Right ventricle myocardium inferior (tissue), 1 donor: ENCODE data around the gene DYNC1I1. TPM values are rescaled to one million over a fixed set of nuclear protein-coding genes. Genes with fewer than 3 reads are reported as not detected.

Experiments used
- ATAC-seq: fragments of 200-7000 bp; cut with Tn5 transposase; one replicate; pipeline ENCODE4 v1.9.1; 2020; ENCODE audit warnings: mild to moderate bottlenecking, moderate library complexity
- DNase-seq: peaks from one replicate; pipeline ENCODE4 v3.0.0; 2021; ENCODE audit errors: missing footprints
- intact Hi-C: fragments of 100-400 bp; cut with DNase I; formaldehyde crosslinking; loops from one replicate; pipeline ENCODE4 v1.11.0; 2022
- total RNA-seq: library from RNA; stranded (reverse); fragmentation: NEBNext Ultra II Directional; extraction: Animal tissue kit (Norgen Biotek cat#: 25700); gene quantifications from one replicate; pipeline ENCODE4 v1.2.1, GENCODE V29; 2021
- donor health status: DM: no; HTN: yes; CAD: no; lungs with severe emphysema.

The DYNC1I1 gene
- total RNA-seq, 1 donor from 2014 or later, result 30.7 TPM

DNA sequence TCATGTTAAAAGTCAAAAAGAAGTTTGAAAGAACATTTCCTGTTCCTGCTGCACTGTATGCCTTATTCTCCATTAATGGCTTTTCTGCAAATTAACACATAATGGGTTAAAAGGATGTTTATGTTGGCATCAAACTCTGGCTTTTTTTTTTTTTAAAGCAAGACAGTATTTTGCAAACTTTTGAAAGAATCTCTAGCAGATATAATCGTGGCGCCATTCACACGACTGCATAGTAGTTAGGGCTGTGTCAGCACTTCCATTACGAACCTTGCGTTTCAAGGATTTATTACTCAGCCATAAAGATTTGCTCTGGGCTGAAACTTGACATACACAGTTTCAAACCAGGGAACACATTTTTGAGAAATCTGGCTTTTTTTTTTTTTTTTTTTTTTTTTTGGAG lies 207.8 kb downstream of the DYNC1I1 start:
- ATAC-seq, result no peak

DNA sequence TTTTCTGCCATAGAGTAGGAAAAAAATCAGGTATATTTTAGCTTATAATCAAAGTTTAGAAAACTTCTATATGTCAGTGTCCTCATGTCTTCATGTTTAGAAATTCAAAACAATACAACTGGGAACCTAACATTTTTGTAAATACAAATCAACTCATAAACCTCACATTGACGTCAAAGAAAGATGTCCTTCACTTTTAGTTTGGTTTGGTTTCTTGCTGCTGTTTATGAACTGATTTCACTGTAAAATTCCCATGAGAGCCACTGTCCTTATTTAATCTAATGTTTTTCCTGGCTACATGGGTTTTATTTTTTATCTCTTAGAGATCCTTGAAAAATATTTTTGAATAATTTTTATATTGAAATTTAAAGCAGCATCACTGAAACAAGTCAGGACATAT lies 208.4 kb downstream of the DYNC1I1 start:
- no peak for DNase-seq
- intact Hi-C loops, result no loop called here
- ATAC-seq, result no peak

More for the DNA sequence above, 207.8 kb downstream of the DYNC1I1 start:
- intact Hi-C loops, result no loop called here
- DNase-seq, result no peak

DNA sequence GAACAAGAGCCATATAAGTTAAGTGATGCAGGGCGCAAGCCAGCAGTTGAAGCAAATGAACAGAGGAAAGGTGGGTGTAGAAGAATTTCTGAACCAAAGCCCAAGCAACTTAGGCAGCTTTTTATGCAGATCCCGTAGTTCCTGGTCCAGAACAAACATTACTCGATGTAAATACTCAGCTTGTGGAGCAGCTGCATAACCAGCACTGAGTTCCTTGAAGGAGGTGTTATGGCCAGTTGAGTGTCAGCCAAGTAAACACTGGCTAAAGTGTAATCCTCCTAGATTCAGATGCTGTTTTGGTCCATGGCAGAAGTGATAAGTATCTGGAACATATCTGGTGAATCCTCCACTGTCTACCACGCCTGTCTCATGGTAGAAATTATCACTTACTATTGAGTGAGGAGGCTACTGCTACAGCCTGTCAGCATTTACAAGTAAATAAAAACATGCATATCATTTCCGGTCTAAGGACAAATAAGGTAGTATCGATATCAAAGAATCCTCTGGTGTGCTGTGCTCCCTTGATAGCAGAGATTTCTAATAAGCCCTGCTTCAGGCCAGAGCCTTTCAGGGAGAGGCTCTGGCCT lies 213.9 kb downstream of the DYNC1I1 start:
- intact Hi-C loops, result no loop called here
- DNase-seq, result no peak
- no peak for ATAC-seq

DNA sequence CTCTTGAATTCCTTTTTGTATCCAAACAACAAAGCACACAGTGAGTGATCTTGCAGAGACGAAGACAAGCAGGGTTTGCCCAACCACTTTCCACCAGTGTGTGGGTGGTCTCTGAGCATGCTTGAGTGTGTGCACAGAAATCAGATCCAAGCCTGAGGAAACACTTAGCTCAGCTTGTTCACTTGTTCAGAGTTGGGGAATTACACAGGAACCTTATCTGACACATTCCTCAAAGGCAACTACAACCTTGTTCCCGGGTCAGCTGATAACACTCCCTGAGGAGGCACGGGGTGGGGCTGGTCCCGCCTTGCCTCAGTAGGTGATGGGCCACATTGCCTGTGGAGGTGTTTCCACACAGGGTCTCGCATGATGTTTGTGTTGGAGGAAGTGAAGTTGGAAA lies 216.9 kb downstream of the DYNC1I1 start:
- intact Hi-C loops, result no loop called here
- DNase-seq, result no peak
- ATAC-seq, result no peak

DNA sequence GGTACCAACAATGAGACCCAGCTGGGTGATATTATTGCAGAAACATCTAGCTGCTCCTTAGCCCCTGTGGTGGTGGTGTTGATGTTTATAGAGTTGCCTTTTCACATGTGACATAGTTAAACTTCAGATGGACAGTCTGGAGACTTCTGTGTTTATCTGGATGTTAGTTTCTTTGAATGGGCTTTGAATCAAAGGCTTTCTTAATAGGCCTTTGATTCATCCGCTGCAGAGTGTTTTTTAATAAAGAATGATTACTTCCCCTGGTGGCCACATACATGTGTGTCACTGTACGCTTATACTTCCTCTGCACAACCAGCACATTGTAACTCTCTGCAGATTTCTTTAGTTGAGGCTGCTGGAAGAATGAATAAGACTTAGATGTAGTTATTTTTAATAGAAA lies 221.0 kb downstream of the DYNC1I1 start:
- no peak for ATAC-seq
- no peak for DNase-seq
- intact Hi-C loops, result no loop called here

DNA sequence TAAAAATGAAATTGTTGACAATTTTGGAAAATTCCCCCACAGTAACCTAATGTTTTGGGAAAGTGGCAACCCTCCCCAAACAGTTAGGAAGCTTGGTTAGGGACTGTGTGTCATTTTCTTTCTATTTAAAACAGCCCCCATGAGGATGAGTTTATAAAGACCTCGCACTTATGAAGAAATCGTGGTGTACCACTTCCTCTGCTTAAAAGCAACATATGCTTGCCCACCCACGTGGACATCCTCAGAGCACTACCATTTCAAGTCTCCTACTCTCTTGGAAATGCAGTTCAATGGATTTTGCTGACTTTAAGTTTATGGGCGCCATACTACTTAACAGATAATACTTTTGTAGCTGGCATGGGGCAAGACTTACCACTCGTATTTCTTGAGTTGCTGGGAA lies 223.8 kb downstream of the DYNC1I1 start:
- no peak for ATAC-seq
- DNase-seq, result no peak
- intact Hi-C loops, result no loop called here

DNA sequence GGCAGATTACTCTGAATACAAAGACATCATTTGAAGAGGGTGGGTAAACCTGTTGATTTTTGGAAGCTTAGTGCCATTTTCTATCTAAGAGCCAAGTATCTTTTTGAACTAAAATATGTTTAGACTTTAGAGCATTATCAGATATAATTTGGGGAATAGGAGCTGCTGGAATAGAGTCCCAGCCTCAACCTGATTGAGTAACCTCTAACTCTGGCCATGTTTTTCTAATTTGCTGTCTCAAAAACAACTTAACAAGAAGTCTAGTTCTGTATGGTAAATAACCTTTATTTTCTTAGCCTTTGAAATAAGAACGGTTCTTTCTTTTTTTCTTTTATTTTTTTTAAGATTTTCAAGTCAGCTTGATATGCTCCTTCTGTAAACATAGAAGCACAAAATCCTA lies 224.5 kb downstream of the DYNC1I1 start:
- intact Hi-C loops, result no loop called here
- no peak for DNase-seq
- no peak for ATAC-seq

DNA sequence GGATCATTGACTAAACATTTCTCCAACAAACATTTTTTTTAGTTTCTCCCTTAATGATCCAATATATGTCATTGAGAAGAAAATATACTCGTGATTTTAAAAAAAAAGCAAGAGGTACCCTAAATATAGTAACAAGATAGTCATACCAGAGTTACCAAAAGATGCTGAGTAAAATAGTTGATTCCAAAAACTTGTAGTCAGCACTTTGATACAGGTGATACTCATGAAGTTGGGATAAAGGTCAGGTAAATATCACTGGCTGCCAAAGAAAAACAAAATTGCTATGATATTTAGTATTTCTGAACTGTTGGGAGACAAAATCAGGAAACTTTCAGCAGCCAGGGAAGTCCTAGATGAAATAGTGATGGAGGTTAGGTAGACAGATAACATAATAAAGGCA lies 225.3 kb downstream of the DYNC1I1 start:
- DNase-seq, result no peak
- no peak for ATAC-seq
- intact Hi-C loops, result no loop called here

DNA sequence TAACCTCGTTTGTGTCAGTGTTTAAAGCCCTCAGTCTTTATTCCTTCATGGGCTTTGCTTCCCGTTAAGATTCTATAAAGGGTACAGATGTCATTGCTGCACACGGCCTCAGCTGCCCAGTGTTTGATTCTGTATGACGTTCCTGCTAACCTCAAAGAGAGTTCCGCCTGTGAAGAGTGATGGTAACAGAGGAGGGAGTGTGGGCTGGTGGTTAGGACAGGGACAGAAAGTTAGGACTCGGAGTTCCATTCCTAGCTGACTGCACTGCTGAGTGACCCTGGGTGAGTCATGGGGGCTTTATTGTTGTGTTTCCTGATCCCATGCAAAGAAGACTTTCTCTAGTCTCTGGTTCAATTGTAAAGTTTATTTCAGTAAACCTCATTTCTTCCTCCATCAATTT lies 227.1 kb downstream of the DYNC1I1 start:
- intact Hi-C loops, result no loop called here
- no peak for DNase-seq
- no peak for ATAC-seq

DNA sequence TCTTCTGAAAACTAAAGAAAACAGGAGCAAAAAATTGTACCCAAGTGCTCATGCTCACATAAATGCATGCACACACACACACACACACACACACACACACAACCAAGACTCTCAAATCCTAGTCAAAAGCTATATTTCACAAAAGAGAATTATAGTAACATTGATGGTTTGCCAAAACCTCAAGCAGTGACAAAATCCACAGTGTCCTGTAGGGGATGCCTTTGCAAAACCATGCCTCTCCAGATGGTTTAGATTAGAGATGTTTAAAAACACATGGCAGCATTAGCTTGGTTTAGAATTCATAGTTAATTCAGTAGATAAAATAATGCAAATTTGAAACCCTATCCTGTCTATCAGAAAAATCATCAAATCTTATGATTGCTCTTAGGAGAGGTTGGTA lies 232.2 kb downstream of the DYNC1I1 start:
- intact Hi-C loops, result no loop called here
- DNase-seq, result no peak
- ATAC-seq, result no peak

DNA sequence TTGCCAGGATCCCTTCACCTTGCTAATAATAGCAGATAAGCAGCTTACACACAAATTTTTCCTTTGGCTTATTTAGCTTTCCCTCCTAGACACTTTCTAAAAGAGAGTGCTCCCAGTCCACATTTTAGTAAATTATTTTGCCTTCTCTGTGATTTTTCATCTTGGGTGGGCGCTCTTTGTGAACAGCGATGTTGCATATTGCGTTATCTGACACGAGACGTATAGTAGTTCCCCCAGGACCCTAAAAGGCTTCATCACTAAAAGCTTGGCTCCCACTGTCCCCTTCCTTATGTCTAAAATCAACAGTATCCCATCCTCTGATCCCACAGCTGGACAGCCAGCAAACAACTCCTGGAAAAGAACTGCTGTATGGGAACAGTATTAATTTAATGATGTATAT lies 232.9 kb downstream of the DYNC1I1 start:
- intact Hi-C loops, result no loop called here
- ATAC-seq, result no peak

DNA sequence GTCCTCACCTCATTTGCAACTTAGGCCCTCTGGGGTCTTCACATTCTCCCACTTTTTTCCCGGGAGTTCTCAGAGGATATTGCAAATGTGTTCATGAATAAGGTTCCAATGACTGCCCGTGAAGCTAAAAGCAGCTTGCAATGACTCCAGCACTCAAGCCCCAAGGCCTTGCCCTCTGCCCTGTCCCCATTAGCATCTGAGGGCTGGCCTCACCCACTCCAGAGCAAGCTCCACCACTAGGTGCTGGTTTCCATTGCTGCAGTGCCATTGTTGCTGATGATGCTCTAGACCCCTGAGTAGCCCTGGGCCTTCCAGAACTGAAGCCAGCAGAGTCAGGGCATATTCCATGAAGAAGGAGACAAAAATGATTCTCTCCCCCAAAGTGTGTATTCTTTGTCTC lies 236.8 kb downstream of the DYNC1I1 start:
- DNase-seq, result no peak
- no peak for ATAC-seq
- intact Hi-C loops, result no loop called here

More for the DNA sequence above, 232.9 kb downstream of the DYNC1I1 start:
- DNase-seq, result no peak

DNA sequence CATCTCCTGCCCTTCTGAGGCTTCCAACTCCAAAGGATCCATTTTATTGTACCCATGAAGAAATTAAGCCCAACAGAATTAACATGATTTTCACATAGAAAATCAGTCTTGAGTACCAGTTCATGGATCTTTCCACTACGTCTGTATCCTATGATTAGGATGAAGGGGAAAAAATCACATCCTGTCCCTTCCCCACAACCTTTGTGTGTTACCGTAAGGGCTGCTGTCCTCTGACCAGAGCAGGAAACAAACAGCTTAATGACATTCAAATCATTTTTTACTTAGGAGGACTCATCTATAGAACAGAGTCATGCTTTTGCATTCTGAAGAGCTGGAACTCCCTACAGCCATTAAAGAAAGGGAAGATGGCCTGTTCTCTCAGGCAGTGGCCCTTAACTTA lies 241.5 kb downstream of the DYNC1I1 start:
- no peak for DNase-seq
- ATAC-seq, result no peak
- intact Hi-C loops, result no loop called here

DNA sequence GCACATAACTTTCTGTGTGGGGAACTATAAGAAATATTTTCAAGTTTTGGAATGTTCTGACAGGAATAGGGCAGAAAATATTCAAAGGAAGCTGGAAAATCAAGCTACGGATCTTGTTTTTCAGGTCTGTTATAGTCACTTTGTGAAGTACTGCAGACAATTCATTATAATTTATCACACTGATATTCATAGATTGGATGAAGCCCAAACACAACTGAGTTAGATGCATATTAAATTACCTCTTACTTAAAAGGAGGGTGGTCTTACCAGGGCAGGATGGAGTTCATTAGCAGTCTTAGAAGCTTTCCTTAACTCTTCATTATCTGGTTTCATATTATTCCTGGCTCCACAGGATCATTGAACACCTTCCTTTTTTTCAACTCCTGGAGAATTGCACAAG lies 242.3 kb downstream of the DYNC1I1 start:
- ATAC-seq, result no peak
- DNase-seq, result no peak
- intact Hi-C loops, result no loop called here

DNA sequence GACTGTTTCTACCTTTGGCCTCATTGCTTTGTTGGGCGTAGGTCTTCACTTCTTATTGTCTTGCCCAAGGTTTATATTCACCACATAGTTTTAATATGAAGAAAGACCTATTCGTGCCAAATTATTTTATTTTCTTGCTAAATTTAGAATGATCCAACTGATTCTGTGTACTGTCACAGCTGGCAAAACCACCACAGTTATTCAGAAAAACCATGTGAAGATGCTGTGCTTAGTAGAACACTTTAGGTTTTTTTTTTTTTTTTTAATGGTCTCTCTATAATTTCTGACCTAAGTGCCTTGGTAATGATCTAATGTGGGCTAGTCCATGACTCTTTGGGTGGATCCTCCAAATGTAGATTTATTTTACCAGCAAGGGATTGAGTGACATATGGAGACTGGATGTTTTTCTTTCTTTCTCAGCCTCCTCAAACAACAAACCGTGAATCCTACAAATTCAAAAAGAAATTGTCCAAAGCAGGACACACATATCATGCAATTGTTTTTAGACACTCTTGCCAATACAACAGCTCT lies 243.8 kb downstream of the DYNC1I1 start:
- intact Hi-C loops, result no loop called here
- no peak for ATAC-seq
- no peak for DNase-seq

DNA sequence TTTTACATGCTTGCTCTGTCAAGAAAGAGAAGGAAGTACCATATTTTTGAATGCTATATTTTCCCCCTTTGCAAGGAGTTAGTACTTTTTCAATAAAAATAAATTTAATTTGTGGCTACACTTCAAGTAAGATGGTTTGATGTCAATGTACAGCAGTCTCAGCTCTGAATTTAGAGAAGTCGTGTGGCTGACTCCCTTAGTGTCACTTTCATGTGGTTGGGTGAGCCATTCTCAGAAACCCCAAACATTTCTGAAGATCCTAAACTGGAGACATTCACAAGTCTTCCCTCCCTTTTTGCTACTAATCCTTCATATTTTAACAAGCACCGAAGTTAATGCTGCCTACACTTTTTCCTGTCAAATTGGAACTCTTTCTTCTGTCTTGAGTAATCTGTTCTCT lies 244.4 kb downstream of the DYNC1I1 start:
- DNase-seq (no peak), ATAC-seq (no peak)
- intact Hi-C loops, result no loop called here

DNA sequence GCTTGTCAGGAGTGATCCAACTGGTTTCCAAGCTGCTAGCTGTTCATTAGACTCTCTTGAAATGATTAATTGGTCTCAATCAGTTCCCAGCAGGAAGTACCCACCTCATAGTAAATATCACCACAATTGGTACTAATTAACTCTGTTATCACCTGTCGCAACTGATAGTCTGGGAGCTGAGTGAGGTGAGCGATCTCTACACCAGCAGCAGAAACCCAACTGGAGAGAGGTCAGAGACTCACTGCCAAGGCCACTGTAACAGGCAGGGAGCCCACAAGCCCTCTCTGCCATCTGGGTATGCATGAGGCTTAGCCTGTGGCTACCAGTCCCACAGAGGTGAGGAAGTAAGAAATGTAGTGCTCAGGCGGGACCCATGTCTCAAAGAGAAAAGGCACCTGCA lies 245.5 kb downstream of the DYNC1I1 start:
- no peak for ATAC-seq
- no peak for DNase-seq
- intact Hi-C loops, result no loop called here

DNA sequence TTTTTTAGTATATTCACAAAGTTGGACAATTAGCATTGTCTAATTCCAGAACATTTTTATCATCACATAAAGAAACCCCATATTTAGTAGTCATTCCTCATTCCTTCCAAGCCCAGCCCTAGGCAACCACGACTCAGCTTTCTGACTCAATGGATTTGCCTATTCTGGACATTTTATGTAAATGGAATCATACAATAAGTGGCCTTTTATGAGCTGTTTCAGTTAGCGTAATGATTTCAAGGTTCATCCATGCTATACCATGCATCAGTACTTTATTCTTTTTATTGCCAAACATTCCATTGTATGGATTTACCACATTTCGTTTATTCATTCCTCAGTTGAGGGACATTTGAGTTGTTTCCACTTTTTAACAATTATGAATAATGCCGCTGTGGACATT lies 249.2 kb downstream of the DYNC1I1 start:
- DNase-seq, result no peak
- ATAC-seq, result no peak
- intact Hi-C loops, result no loop called here

DNA sequence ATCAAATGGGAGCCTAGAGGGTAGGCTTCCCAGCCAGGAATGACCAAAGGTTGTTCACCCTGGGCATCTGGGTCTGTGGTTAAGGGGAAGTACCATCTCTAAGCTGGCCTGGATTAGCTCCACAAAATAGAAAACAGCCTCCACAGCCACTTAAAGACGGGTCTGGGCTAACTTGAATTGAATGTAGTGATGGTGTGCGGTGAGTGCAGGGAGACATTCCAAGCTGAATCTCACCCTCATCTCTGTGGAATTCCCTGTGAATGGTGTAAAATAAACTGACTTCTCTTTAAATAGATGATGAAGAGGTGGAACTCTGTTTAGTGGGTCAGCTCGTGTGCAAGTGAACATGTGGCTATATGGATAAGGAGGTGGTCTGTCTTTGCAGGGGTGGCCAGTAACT lies 251.0 kb downstream of the DYNC1I1 start:
- DNase-seq, result no peak
- ATAC-seq, result no peak
- intact Hi-C loops, result no loop called here

DNA sequence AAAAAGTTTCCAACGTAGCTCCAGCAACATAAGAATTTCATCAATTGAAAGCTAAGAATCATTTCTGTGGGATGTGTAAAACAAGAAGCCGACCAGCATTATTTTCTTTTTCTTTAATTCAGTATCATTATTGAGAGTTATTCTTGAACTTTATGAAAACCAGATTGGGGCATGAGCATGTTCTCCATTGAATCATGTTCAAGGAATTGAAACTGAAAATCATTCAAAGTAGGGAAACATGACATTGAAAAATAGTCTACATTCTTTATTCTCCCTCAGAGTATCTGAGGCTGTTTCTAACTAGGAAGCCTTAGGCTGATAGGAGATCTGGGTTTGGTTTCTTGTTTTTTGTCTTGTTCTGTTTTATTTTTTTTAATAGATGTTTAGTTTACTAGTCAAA lies 253.7 kb downstream of the DYNC1I1 start:
- DNase-seq (no peak), ATAC-seq (no peak)
- intact Hi-C loops, result no loop called here

DNA sequence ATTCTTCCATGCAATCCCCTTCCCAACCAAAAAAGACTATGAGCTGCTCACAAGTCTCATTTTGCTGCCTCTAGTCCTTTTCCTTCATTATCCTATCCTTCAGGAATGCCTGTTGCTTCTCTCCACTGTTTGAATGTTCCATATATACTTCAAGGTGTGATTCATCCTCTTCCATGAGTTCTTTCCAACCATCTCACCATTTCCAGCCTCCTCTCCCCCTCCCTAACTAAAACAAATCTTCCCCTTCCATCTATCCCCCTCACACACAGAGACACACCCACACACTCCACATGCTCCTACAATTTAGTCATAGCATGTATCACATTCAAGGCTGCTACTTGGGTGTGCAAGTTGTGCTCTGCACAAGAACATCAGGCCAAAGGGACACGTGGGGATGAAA lies 254.3 kb downstream of the DYNC1I1 start:
- no peak for DNase-seq
- no peak for ATAC-seq
- intact Hi-C loops, result no loop called here
